GM12878 (cell line): ENCODE measurements around the gene KCNAB3. TPM values are rescaled to one million over a fixed set of nuclear protein-coding genes. Genes with fewer than 3 reads are reported as not detected.

Experiments
- BCL3 ChIP-seq: IDR thresholded peaks from 2 replicates; pipeline ENCODE4 v1.6.1; 2011; ENCODE audit warnings: borderline replicate concordance, low read depth, mild to moderate bottlenecking, moderate library complexity, low read length; ENCODE audit not compliant: insufficient read depth, poor library complexity, severe bottlenecking
- BMI1 ChIP-seq: fragments of 450-650 bp; IDR thresholded peaks from 2 replicates; pipeline ENCODE4 v1.6.1; 2016; ENCODE audit warnings: mild to moderate bottlenecking, moderate library complexity, borderline replicate concordance
- CBX3 ChIP-seq: fragments of 200-600 bp; sonication (generic); IDR thresholded peaks from 2 replicates; pipeline ENCODE4 v1.6.1; 2016; ENCODE audit warnings: low read depth, borderline replicate concordance
- CHD2 ChIP-seq: IDR thresholded peaks from 2 replicates; pipeline ENCODE4 v1.6.1; 2011; ENCODE audit warnings: low read depth, low read length, improper control_type of control experiment, borderline replicate concordance
- CREM ChIP-seq: IDR thresholded peaks from 2 replicates; pipeline ENCODE4 v1.6.1; 2014; ENCODE audit warnings: antibody characterized with exemption, low read depth
- EED ChIP-seq: sonication (generic); IDR thresholded peaks from 2 replicates; pipeline ENCODE4 v1.6.1; 2016; ENCODE audit warnings: antibody characterized with exemption, low read depth
- FOXM1 ChIP-seq: IDR thresholded peaks from 2 replicates; pipeline ENCODE4 v1.6.1; 2012; ENCODE audit warnings: low read depth, mild to moderate bottlenecking, inconsistent platforms, low read length, moderate library complexity
- JUNB ChIP-seq: IDR thresholded peaks from 2 replicates; pipeline ENCODE4 v1.6.1; 2016; ENCODE audit warnings: antibody characterized with exemption, mild to moderate bottlenecking
- JUND ChIP-seq: IDR thresholded peaks from 2 replicates; pipeline ENCODE4 v1.6.1; 2012; ENCODE audit warnings: low read depth, mild to moderate bottlenecking, low read length, improper control_type of control experiment, moderate library complexity
- RAD51 ChIP-seq: fragments of 450-650 bp; IDR thresholded peaks from 2 replicates; pipeline ENCODE4 v1.6.1; 2016; ENCODE audit warnings: moderate library complexity, mild to moderate bottlenecking, inconsistent platforms
- RBBP5 ChIP-seq: fragments of 200-600 bp; sonication (generic); conservative IDR thresholded peaks from 2 replicates; pipeline ENCODE4 v1.6.1; 2016
- SIN3A ChIP-seq: IDR thresholded peaks from 2 replicates; pipeline ENCODE4 v1.6.1; 2012; ENCODE audit warnings: low read depth, low read length, improper control_type of control experiment
- SRF ChIP-seq, 2 experiments: IDR thresholded peaks; 2 replicates each; pipeline ENCODE4 v1.6.1; 2011; ENCODE audit warnings: low read depth in 2 of 2, low read length in 2 of 2, mild to moderate bottlenecking in 1 of 2, moderate library complexity in 1 of 2
- TAF1 ChIP-seq: IDR thresholded peaks from 2 replicates; pipeline ENCODE4 v1.6.1; 2011; ENCODE audit warnings: mild to moderate bottlenecking, low read depth, low read length, borderline replicate concordance
- TCF3 ChIP-seq: IDR thresholded peaks from 2 replicates; pipeline ENCODE4 v1.6.1; 2012; ENCODE audit warnings: low read depth, mild to moderate bottlenecking, low read length, borderline replicate concordance; ENCODE audit not compliant: insufficient read depth
- YBX1 ChIP-seq: fragments of 450-650 bp; IDR thresholded peaks from 2 replicates; pipeline ENCODE4 v1.6.1; 2016; ENCODE audit warnings: antibody characterized with exemption
- ZBTB33 ChIP-seq: fragments of 450-650 bp; IDR thresholded peaks from 2 replicates; pipeline ENCODE4 v1.6.1; 2017; ENCODE audit warnings: mild to moderate bottlenecking
- polyA plus RNA-seq, 11 experiments: library from polyadenylated mRNA; depleted of rRNA in 4 of 11; unstranded in 6 of 11; stranded (reverse) in 5 of 11; fragments of >200 nt; fragmentation: Nextera tagmentation in 4 of 11; fragmentation: Illumina TruSeq in 1 of 11; extraction: Ambion mirVana in 4 of 11; extraction: Trizol in 1 of 11; gene quantifications; 1 replicate in 1 of 11; 2 replicates in 10 of 11; pipeline versions ENCODE4 v1.2.1 to v1.2.3, GENCODE V29; 2011 to 2016; ENCODE audit warnings: inconsistent platforms in 2 of 11, missing spikeins in 2 of 11, low read depth in 1 of 11
- total RNA-seq, 4 experiments: library from RNA; depleted of rRNA in 3 of 4; stranded (reverse); fragments of >200 nt in 3 of 4; fragmentation: Illumina TruSeq in 1 of 4; extraction: Trizol in 1 of 4; gene quantifications; 2 replicates each; pipeline versions ENCODE4 v1.2.1 to v1.2.3, GENCODE V29; 2013 to 2021
- TF ChIP-seq, protein P1 (sequence below): IDR thresholded peaks from 2 replicates; pipeline ENCODE4 v1.6.1; 2012; ENCODE audit warnings: improper control_type of control experiment, low read depth, low read length; ENCODE audit not compliant: insufficient replicate concordance
- TF ChIP-seq, protein P2 (sequence below): fragments of 450-650 bp; IDR thresholded peaks from 2 replicates; pipeline ENCODE4 v1.6.1; 2016; ENCODE audit warnings: mild to moderate bottlenecking

The KCNAB3 gene
- total and polyA plus RNA-seq, 10 of the 15 experiments (the other 5 are each of a cell fraction or from before 2014, with no cell fraction given) = 0.22 to 7.9 (median 1.8) TPM

DNA sequence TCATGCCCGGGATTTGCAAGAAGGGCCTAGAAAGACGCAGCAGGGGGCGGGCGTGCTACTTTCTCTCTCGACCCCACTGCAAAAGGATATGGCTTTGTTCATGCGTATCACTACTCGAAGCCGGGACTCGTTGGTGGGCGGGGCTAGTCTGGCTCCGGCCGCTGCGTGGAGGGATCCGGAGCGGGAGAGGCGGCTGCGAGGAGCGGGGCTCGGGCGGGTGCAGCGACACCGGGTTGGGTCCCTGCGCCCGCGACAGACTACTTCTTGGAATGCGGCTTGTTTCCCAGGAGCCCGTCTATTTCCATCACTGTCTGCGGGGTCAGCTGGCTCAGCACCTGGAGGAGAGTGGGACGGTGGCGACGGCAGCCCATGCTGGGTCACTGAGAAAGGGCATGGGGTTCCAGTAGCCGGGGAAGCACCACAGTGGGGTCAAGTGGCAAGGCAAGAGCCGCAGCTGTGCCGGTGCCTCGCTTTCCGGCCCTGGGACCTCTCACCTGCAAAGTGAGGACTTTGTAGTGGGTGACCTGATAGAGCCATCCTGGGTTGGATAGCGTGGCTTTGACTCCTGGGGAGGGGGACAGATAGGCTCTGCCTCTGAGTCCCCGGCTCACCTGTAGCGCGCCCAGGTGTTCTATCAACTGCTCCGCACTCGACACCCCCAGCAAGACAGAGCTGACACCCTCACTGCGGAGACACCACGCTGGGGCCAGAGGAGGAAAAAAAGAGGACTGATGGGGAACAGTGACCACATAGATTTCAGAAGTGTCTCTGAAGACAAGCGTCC lies 6.6 kb downstream of the KCNAB3 start (continued):
- TF ChIP-seq, protein P1, sequence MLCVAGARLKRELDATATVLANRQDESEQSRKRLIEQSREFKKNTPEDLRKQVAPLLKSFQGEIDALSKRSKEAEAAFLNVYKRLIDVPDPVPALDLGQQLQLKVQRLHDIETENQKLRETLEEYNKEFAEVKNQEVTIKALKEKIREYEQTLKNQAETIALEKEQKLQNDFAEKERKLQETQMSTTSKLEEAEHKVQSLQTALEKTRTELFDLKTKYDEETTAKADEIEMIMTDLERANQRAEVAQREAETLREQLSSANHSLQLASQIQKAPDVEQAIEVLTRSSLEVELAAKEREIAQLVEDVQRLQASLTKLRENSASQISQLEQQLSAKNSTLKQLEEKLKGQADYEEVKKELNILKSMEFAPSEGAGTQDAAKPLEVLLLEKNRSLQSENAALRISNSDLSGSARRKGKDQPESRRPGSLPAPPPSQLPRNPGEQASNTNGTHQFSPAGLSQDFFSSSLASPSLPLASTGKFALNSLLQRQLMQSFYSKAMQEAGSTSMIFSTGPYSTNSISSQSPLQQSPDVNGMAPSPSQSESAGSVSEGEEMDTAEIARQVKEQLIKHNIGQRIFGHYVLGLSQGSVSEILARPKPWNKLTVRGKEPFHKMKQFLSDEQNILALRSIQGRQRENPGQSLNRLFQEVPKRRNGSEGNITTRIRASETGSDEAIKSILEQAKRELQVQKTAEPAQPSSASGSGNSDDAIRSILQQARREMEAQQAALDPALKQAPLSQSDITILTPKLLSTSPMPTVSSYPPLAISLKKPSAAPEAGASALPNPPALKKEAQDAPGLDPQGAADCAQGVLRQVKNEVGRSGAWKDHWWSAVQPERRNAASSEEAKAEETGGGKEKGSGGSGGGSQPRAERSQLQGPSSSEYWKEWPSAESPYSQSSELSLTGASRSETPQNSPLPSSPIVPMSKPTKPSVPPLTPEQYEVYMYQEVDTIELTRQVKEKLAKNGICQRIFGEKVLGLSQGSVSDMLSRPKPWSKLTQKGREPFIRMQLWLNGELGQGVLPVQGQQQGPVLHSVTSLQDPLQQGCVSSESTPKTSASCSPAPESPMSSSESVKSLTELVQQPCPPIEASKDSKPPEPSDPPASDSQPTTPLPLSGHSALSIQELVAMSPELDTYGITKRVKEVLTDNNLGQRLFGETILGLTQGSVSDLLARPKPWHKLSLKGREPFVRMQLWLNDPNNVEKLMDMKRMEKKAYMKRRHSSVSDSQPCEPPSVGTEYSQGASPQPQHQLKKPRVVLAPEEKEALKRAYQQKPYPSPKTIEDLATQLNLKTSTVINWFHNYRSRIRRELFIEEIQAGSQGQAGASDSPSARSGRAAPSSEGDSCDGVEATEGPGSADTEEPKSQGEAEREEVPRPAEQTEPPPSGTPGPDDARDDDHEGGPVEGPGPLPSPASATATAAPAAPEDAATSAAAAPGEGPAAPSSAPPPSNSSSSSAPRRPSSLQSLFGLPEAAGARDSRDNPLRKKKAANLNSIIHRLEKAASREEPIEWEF = no peak
- TF ChIP-seq RAD51 = no peak
- TF ChIP-seq, protein P2, sequence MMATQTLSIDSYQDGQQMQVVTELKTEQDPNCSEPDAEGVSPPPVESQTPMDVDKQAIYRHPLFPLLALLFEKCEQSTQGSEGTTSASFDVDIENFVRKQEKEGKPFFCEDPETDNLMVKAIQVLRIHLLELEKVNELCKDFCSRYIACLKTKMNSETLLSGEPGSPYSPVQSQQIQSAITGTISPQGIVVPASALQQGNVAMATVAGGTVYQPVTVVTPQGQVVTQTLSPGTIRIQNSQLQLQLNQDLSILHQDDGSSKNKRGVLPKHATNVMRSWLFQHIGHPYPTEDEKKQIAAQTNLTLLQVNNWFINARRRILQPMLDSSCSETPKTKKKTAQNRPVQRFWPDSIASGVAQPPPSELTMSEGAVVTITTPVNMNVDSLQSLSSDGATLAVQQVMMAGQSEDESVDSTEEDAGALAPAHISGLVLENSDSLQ = no peak
- no peak for TF ChIP-seq CREM
- TF ChIP-seq BMI1 = no peak
- TF ChIP-seq BCL3 = no peak
- TF ChIP-seq EED = no peak
- TF ChIP-seq JUNB = no peak
- TF ChIP-seq SIN3A = no peak
- TF ChIP-seq FOXM1 = no peak
- TF ChIP-seq CHD2 = peak; percentile 94
- TF ChIP-seq CBX3 = no peak
- no peak for TF ChIP-seq ZBTB33
- TF ChIP-seq TAF1 = peak; percentile 45; the same call in 1 of the 2 replicates
- TF ChIP-seq TCF3 = no peak
- TF ChIP-seq YBX1 = no peak
- TF ChIP-seq JUND = no peak
- no peak for TF ChIP-seq RBBP5
- TF ChIP-seq SRF (IDR thresholded peaks at IDR 0.05; ENCODE audit: low read depth in 2 of 2, low read length in 2 of 2) = no peak
